Lung (tissue), 12 donors: ENCODE results near the gene CD7. TPM values are rescaled to one million over a fixed set of nuclear protein-coding genes. Genes with fewer than 3 reads are reported as not detected.
A peak's percentile ranks its signal among the peaks of the same experiment; 100 is the strongest.

Experiments
- ATAC-seq: fragments of 200-7000 bp; cut with Tn5 transposase; one replicate; pipeline ENCODE4 v1.9.1; 2020; ENCODE audit warnings: moderate number of reproducible peaks; ENCODE audit not compliant: insufficient read depth, low FRiP score
- DNase-seq, 3 donors: peaks; one replicate each; pipeline ENCODE4 v3.0.0-alpha.2; 2013 to 2017
- H3K27ac ChIP-seq, 2 donors: one replicate each; pipeline ENCODE4 v1.5.1; 2013; ENCODE audit warnings: mild to moderate bottlenecking in 2 of 2, moderate library complexity in 2 of 2, control low read depth in 1 of 2, inconsistent platforms in 1 of 2, low read depth in 1 of 2, low read length in 1 of 2
- H3K27me3 ChIP-seq, 3 donors: one replicate each; pipeline ENCODE4 v1.5.1; 2013; ENCODE audit warnings: low read length in 2 of 3; ENCODE audit not compliant: control insufficient read depth in 3 of 3, insufficient read depth in 3 of 3
- H3K36me3 ChIP-seq, 4 donors: one replicate each; pipeline ENCODE4 v1.5.1; 2013; ENCODE audit warnings: low read length in 4 of 4, mild to moderate bottlenecking in 1 of 4, moderate library complexity in 1 of 4; ENCODE audit not compliant: control insufficient read depth in 4 of 4, insufficient read depth in 4 of 4
- H3K4me1 ChIP-seq, 5 donors: one replicate each; pipeline ENCODE4 v1.5.1; 2013; ENCODE audit warnings: low read length in 5 of 5, mild to moderate bottlenecking in 2 of 5, moderate library complexity in 1 of 5; ENCODE audit not compliant: control insufficient read depth in 5 of 5, insufficient read depth in 5 of 5
- H3K4me3 ChIP-seq: one replicate; pipeline ENCODE4 v1.5.1; 2013; ENCODE audit warnings: mild to moderate bottlenecking, control low read depth, moderate library complexity
- H3K9ac ChIP-seq, 2 donors: one replicate each; pipeline ENCODE4 v1.5.1; 2013; ENCODE audit warnings: low read length in 2 of 2, control low read depth in 1 of 2; ENCODE audit not compliant: insufficient read depth in 1 of 2
- H3K9me3 ChIP-seq, 4 donors: one replicate each; pipeline ENCODE4 v1.5.1; 2013; ENCODE audit warnings: low read length in 3 of 4, mild to moderate bottlenecking in 1 of 4, moderate library complexity in 1 of 4; ENCODE audit not compliant: control insufficient read depth in 4 of 4, insufficient read depth in 3 of 4
- CTCF ChIP-seq: IDR thresholded peaks from 2 replicates; pipeline ENCODE4 v1.5.1; 2012; ENCODE audit warnings: mild to moderate bottlenecking; ENCODE audit errors: control extremely low read depth, extremely low read depth
- WGBS, 2 donors: extraction: QIAGEN DNeasy Blood & Tissue Kit; methylation state at CpG; one replicate each; pipeline ENCODE4 v1.1.7; 2013; 5-methylcytosine and 5-hydroxymethylcytosine counted together
- polyA plus RNA-seq, 2 donors: library from polyadenylated mRNA; stranded (reverse); fragments of 200-250 nt; gene quantifications; one replicate each; pipeline ENCODE4 v1.2.1, GENCODE V29; 2013
- total RNA-seq, 2 donors: library from RNA; depleted of rRNA in 1 of 2; stranded (reverse); fragments of >200 nt in 1 of 2; gene quantifications; one replicate each; pipeline ENCODE4 v1.2.1, GENCODE V29; 2014 to 2021
- donor health status: control.
- donor health status: control.
- donor health status: Bipolar disorder and iron deficiency.
- donor health status: healthy.
- donor health status: DM: yes; HTN: yes; CAD: no.

The CD7 gene
- total and polyA plus RNA-seq, 4 donors = 2.3 to 10.7 (median 6.1) TPM

- H3K27ac ChIP-seq = no peak overlapping the region
- WGBS, 2 donors = 37% methylated on average over 21 of the region's 21 CpGs
- peak; percentile 62 for TF ChIP-seq CTCF
- no peak overlapping the region for H3K9ac ChIP-seq
- ATAC-seq (no peak), DNase-seq (peak; percentile 58 to 70 (median 63))
- no peaks in the 10 kb centered on the region for H3K9me3 ChIP-seq
- H3K4me3 ChIP-seq = no peak overlapping the region
- H3K36me3 ChIP-seq = no peaks in the 10 kb centered on the region
- peaks cover 2 to 32% (median 6%) of the 10 kb centered on the region in 5 donors for H3K4me1 ChIP-seq
- no peaks in the 10 kb centered on the region for H3K27me3 ChIP-seq
These were observed 16.6 kb downstream of the CD7 start for GRCh38 chr17:82300707-82301270.

- Histone ChIP-seq H3K4me1 (peaks cover 2 to 32% (median 6%) of the 10 kb centered on the region in 5 donors), H3K36me3 (no peaks in the 10 kb centered on the region), H3K9me3 (no peaks in the 10 kb centered on the region), H3K4me3 (no peak overlapping the region), H3K27ac (no peak overlapping the region), H3K27me3 (no peaks in the 10 kb centered on the region), H3K9ac (no peak overlapping the region)
- DNase-seq = no peak
- 93 to 95% methylated on average over 13 of the region's 13 CpGs for WGBS, 2 donors
- no peak for TF ChIP-seq CTCF
- ATAC-seq = no peak
These were observed 17.2 kb downstream of the CD7 start for GRCh38 chr17:82300228-82300627.

DNA sequence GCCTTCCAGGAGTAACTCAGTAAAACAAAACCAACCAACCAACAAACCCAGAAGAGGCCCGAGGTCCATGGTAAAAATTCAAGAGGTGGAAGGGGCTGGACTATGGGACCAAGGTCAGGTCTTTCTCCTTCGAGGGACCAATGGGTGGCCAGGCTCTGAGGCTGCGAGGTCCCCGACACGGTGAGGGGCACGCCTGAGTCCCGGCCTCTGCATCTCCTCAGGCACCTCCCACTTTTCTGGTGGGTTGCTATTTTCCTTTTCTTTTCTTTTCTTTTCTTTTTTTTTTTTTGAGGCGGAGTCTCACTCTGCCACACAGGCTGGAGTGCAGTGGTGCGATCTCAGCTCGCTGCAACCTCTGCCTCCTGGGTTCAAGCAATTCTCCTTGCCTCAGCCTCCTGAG is 18.0 kb downstream of the CD7 start:
- peak overlapping the region in 1 of 2 donors; percentile 93 for H3K27ac ChIP-seq
- DNase-seq = no peak
- no peak for TF ChIP-seq CTCF

More for the DNA sequence above, 18.0 kb downstream of the CD7 start:
- ATAC-seq = no peak
- Histone ChIP-seq H3K27me3 (no peaks in the 10 kb centered on the region), H3K9me3 (no peaks in the 10 kb centered on the region), H3K4me1 (peaks cover 4 to 28% (median 6%) of the 10 kb centered on the region in 5 donors), H3K36me3 (no peaks in the 10 kb centered on the region), H3K4me3 (no peak overlapping the region), H3K9ac (no peak overlapping the region)
- 87 to 96% methylated on average over 10 of the region's 10 CpGs for WGBS, 2 donors
